Omental fat pad (tissue), 4 donors: ENCODE results near the gene BABAM2. TPM values are rescaled to one million over a fixed set of nuclear protein-coding genes. Genes with fewer than 3 reads are reported as not detected.

Experiments used
- ATAC-seq: fragments of 150-250 bp; one replicate; pipeline ENCODE4 v1.9.1; 2016; ENCODE audit warnings: mild to moderate bottlenecking, moderate library complexity; ENCODE audit not compliant: low FRiP score
- DNase-seq: peaks from one replicate; pipeline ENCODE4 v3.0.0-alpha.2; 2019; ENCODE audit warnings: low spot score
- CTCF ChIP-seq, 3 donors: fragments of 450-650 bp; IDR thresholded peaks; one replicate each; pipeline ENCODE4 v1.5.1; 2016 to 2017; ENCODE audit warnings: antibody characterized with exemption in 3 of 3, mild to moderate bottlenecking in 3 of 3, moderate library complexity in 2 of 3
- total RNA-seq, 4 donors: library from RNA; depleted of rRNA; stranded (reverse); fragments of >200 nt; gene quantifications; one replicate each; pipeline ENCODE4 v1.1.0, GENCODE V29; 2016

BABAM2 gene
- total RNA-seq, 4 donors from 2014 or later: 29.2 to 41.0 (median 36.5) TPM

DNA sequence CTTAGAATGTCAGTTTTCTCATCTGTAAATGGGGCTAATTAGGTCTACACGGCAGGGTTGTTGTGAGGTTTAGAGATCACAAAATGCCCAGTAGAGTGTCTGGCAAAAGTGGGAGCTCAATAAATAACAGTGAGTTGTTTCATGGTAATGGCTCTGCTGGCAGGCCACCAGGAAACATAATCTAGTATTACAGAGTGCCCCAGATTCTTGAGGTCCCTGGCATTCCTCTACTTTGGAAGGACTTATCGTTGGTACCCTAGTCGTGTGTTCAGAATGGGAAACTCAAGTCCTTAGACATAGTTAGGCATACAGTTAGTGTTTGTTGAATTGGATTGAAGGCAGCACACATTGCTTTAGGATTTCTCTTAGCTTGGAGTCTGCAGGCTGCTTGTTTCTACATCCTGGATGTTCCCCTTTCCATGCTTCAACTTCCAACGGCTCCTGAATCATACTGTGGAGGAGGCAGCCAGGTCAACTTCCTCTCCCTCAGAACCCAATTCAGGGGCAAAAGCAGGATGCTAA is 340.6 kb downstream of the BABAM2 start:
- peak; percentile 64 for ATAC-seq
- DNase-seq: no peak
- TF ChIP-seq CTCF (IDR thresholded peaks at IDR 0.05): no peak

- ATAC-seq (peak; percentile 70), DNase-seq (no peak)
- TF ChIP-seq CTCF (IDR thresholded peaks at IDR 0.05): no peak
Measured at GRCh38 chr2:28232295-28232694, 341.8 kb downstream of the BABAM2 start.

DNA sequence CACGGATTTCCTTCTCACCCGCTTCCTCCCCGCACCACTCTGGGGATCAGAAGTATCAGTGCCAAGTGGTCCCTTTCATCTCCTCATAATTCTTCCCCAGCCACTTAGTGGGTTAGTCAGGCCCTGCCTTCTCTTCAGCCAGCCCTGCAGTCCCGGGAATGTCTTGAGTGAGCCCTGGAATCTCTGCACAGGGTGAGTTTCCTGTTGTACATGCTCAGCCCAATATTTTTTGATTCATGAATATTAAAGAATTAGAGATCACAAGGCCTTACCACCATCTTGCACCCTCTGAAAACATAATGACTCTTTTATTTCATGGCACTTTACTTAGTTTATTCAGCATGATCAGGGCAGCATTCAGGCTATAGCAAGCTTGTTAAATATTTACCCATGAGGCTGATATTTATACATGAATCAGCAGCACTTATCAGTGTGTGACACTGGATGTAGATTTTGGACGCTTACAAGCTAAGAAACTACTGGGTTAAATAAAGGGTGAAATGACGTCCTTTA is 342.7 kb downstream of the BABAM2 start:
- no peak for ATAC-seq
- TF ChIP-seq CTCF (IDR thresholded peaks at IDR 0.05): no peak
- no peak for DNase-seq

- DNase-seq: no peak
- TF ChIP-seq CTCF (IDR thresholded peaks at IDR 0.05): no peak
- no peak for ATAC-seq
Measured at GRCh38 chr2:28234807-28235206, 344.3 kb downstream of the BABAM2 start.

DNA sequence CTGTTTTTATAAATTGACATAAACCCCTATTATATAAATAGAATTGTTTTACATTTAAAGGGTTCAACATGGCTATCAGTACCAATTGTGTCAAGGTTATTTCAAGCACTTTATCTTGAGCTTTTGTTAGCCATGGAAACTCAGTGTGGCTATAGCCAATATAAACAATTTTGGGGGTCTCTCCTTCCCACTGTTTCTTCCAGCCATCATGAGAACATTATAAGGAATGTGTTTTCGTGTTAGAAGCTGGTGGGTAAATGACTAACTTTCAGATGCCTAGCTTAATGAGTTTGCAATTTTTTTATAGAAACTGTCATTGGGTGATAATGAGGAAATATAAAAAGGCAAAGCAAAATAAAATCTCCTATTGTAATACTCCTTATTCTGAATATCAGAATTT is 348.7 kb downstream of the BABAM2 start:
- ATAC-seq: no peak

GRCh38 chr2:28240937-28241336 is 350.4 kb downstream of the BABAM2 start:
- TF ChIP-seq CTCF (IDR thresholded peaks at IDR 0.05): no peak
- ATAC-seq: no peak
- no peak for DNase-seq

More for the DNA sequence above, 348.7 kb downstream of the BABAM2 start:
- no peak for TF ChIP-seq CTCF (IDR thresholded peaks at IDR 0.05)
- no peak for DNase-seq

GRCh38 chr2:28247290-28247689 is 356.8 kb downstream of the BABAM2 start:
- no peak for TF ChIP-seq CTCF (IDR thresholded peaks at IDR 0.05)
- ATAC-seq (no peak), DNase-seq (no peak)
